IMR-90 (cell line): ENCODE measurements around the gene PALLD. TPM values are rescaled to one million over a fixed set of nuclear protein-coding genes. Genes with fewer than 3 reads are reported as not detected.

ENCODE experiments used
- ATAC-seq: fragments of 200-7000 bp; cut with Tn5 transposase; 2 replicates; pipeline ENCODE4 v1.9.1; 2020; ENCODE audit warnings: low read depth, mild to moderate bottlenecking, moderate library complexity
- BruUV-seq: library from RNA; stranded (reverse); fragments of 400-500 nt; replicated peaks from 2 replicates; lab custom pipeline; 2021; lab: Mats Ljungman, UMichigan
- CTCF ChIA-PET: fragments of 300-600 bp; formaldehyde crosslinking; extraction: SDS; loops from one replicate; lab custom pipeline; 2021; ENCODE audit warnings: antibody characterized with exemption; lab: Yijun Ruan, JAX
- POLR2A ChIA-PET: fragments of 300-600 bp; sonication (Branson Sonifier 250); formaldehyde crosslinking; loops from one replicate; lab custom pipeline; 2022; ENCODE audit warnings: antibody characterized with exemption; ENCODE audit not compliant: unreplicated experiment; lab: Charles Lee
- DNase-seq: peaks from one replicate; pipeline ENCODE4 v3.0.0; 2013
- H2AFZ ChIP-seq: replicated peaks from 2 replicates; pipeline ENCODE3; 2013; ENCODE audit warnings: low read length, mild to moderate bottlenecking; ENCODE audit not compliant: poor library complexity
- H2AK5ac ChIP-seq: 2 replicates; pipeline ENCODE4 v1.6.1; 2013; ENCODE audit warnings: low read depth, low read length, inconsistent platforms
- H2AK9ac ChIP-seq: replicated peaks from 2 replicates; pipeline ENCODE3; 2013; ENCODE audit warnings: mild to moderate bottlenecking, low read depth, low read length, moderate library complexity; ENCODE audit not compliant: poor library complexity
- H2BK120ac ChIP-seq: 2 replicates; pipeline ENCODE4 v1.6.1; 2013; ENCODE audit warnings: low read depth, low read length, inconsistent platforms
- H2BK15ac ChIP-seq: 3 replicates; pipeline ENCODE4 v1.6.1; 2013; ENCODE audit warnings: low read depth, low read length, inconsistent platforms
- H2BK20ac ChIP-seq: 2 replicates; pipeline ENCODE4 v1.6.1; 2013; ENCODE audit warnings: low read depth, mild to moderate bottlenecking, inconsistent platforms, low read length, moderate library complexity
- H2BK5ac ChIP-seq: 2 replicates; pipeline ENCODE4 v1.6.1; 2013; ENCODE audit warnings: mild to moderate bottlenecking, low read depth, low read length, inconsistent platforms; ENCODE audit not compliant: poor library complexity, severe bottlenecking
- H3K14ac ChIP-seq: replicated peaks from 2 replicates; pipeline ENCODE4 v1.6.1; 2013; ENCODE audit warnings: low read depth, low read length, inconsistent platforms
- H3K18ac ChIP-seq: 2 replicates; pipeline ENCODE4 v1.6.1; 2013; ENCODE audit warnings: low read depth, low read length, control low read depth
- H3K23ac ChIP-seq: 2 replicates; pipeline ENCODE4 v1.6.1; 2013; ENCODE audit warnings: low read depth, low read length, inconsistent platforms
- H3K27ac ChIP-seq: 2 replicates; pipeline ENCODE4 v1.5.1; 2013; ENCODE audit warnings: mild to moderate bottlenecking, control low read depth, low read length; ENCODE audit not compliant: insufficient read depth
- H3K27me3 ChIP-seq: 2 replicates; pipeline ENCODE4 v1.6.1; 2013; ENCODE audit warnings: low read length; ENCODE audit not compliant: control insufficient read depth, insufficient read depth
- H3K36me3 ChIP-seq: 2 replicates; pipeline ENCODE4 v1.6.1; 2013; ENCODE audit warnings: low read length, mixed read lengths; ENCODE audit not compliant: control insufficient read depth, insufficient read depth
- H3K4ac ChIP-seq: 2 replicates; pipeline ENCODE4 v1.6.1; 2013; ENCODE audit warnings: low read depth, low read length, inconsistent platforms
- H3K4me1 ChIP-seq: 2 replicates; pipeline ENCODE4 v1.6.1; 2013; ENCODE audit warnings: low read length, mixed read lengths; ENCODE audit not compliant: control insufficient read depth, insufficient read depth
- H3K4me2 ChIP-seq: 2 replicates; pipeline ENCODE4 v1.6.1; 2013; ENCODE audit warnings: low read depth, mild to moderate bottlenecking, control low read depth, low read length, moderate library complexity
- H3K4me3 ChIP-seq: 2 replicates; pipeline ENCODE4 v1.5.1; 2013; ENCODE audit warnings: low read depth, mild to moderate bottlenecking, control low read depth, low read length, moderate library complexity; ENCODE audit not compliant: insufficient read depth
- H3K56ac ChIP-seq: 2 replicates; pipeline ENCODE4 v1.6.1; 2013; ENCODE audit warnings: low read length, inconsistent platforms; ENCODE audit not compliant: insufficient read depth; ENCODE audit errors: extremely low read depth
- H3K79me1 ChIP-seq, 2 experiments: 2 replicates each; pipeline ENCODE4 v1.6.1; 2013; ENCODE audit warnings: low read length in 2 of 2, inconsistent platforms in 1 of 2, low read depth in 1 of 2
- H3K9ac ChIP-seq: 2 replicates; pipeline ENCODE4 v1.6.1; 2013; ENCODE audit warnings: low read depth, low read length, control low read depth
- H3K9me1 ChIP-seq: 2 replicates; pipeline ENCODE4 v1.6.1; 2013; ENCODE audit warnings: low read length, inconsistent platforms; ENCODE audit not compliant: insufficient read depth
- H3K9me3 ChIP-seq: 2 replicates; pipeline ENCODE4 v1.6.1; 2013; ENCODE audit warnings: low read length; ENCODE audit not compliant: control insufficient read depth, insufficient read depth
- H4K20me1 ChIP-seq: 2 replicates; pipeline ENCODE4 v1.6.1; 2013; ENCODE audit warnings: low read length, inconsistent platforms; ENCODE audit not compliant: insufficient read depth
- H4K5ac ChIP-seq: 2 replicates; pipeline ENCODE4 v1.6.1; 2013; ENCODE audit warnings: mild to moderate bottlenecking, low read depth, low read length, control low read depth
- H4K8ac ChIP-seq, 2 experiments: 2 replicates each; pipeline ENCODE4 v1.6.1; 2013; ENCODE audit warnings: low read depth in 2 of 2, low read length in 2 of 2, control low read depth in 1 of 2, inconsistent platforms in 1 of 2
- H4K91ac ChIP-seq: 2 replicates; pipeline ENCODE4 v1.6.1; 2013; ENCODE audit warnings: low read depth, low read length, inconsistent platforms; ENCODE audit not compliant: insufficient read depth
- ELK1 ChIP-seq: fragments of 150-350 bp; IDR thresholded peaks from 2 replicates; pipeline ENCODE4 v1.6.1; 2016; ENCODE audit warnings: low read depth, mild to moderate bottlenecking, low read length, moderate library complexity, borderline replicate concordance
- MAFK ChIP-seq: IDR thresholded peaks from 2 replicates; pipeline ENCODE4 v1.6.1; 2012; ENCODE audit warnings: low read depth, low read length, improper control_type of control experiment
- RAD21 ChIP-seq: IDR thresholded peaks from 2 replicates; pipeline ENCODE4 v1.6.1; 2012; ENCODE audit warnings: low read length, improper control_type of control experiment
- SMC3 ChIP-seq: fragments of 150-350 bp; IDR thresholded peaks from 2 replicates; pipeline ENCODE4 v1.6.1; 2016; ENCODE audit warnings: low read depth, mild to moderate bottlenecking, antibody characterized with exemption, low read length, moderate library complexity
- WGBS, 2 experiments: methylation state at CpG; one replicate each; pipeline versions ENCODE4 v1.1.5 to v1.1.7; 2013; ENCODE audit warnings: missing lambda C conversion rate in 2 of 2; ENCODE audit not compliant: insufficient read length in 1 of 2; ENCODE audit errors: extremely low coverage in 2 of 2; 5-methylcytosine and 5-hydroxymethylcytosine counted together
- dilution Hi-C: fragments of 300-500 bp; cut with HindIII; formaldehyde crosslinking; loops from one replicate; pipeline ENCODE4 v1.14.3; 2018; ENCODE audit warnings: low sequenced_read_pairs; ENCODE audit not compliant: unreplicated experiment
- in situ Hi-C: fragments of 300-500 bp; cut with MboI; formaldehyde crosslinking; loops from 3 replicates; pipeline ENCODE4 v1.14.3; 2019; ENCODE audit warnings: low sequenced_read_pairs, inconsistent platforms, mixed read lengths
- intact Hi-C: fragments of 100-400 bp; cut with micrococcal nuclease; formaldehyde crosslinking; loops from 2 replicates; pipeline ENCODE4 v1.10.0; 2022
- polyA plus RNA-seq, 3 experiments: library from polyadenylated mRNA; depleted of rRNA; stranded (reverse); fragments of >200 nt; gene quantifications; 2 replicates each; pipeline ENCODE4 v1.2.3, GENCODE V29; 2012; ENCODE audit warnings: low replicate concordance in 1 of 3
- total RNA-seq: library from RNA; depleted of rRNA; stranded (reverse); fragments of >200 nt; gene quantifications from 2 replicates; pipeline ENCODE4 v1.2.3, GENCODE V29; 2012
- TF ChIP-seq, protein P1 (sequence below): conservative IDR thresholded peaks from 2 replicates; pipeline ENCODE4 v1.5.1; 2012; ENCODE audit warnings: mild to moderate bottlenecking, low read depth, low read length, improper control_type of control experiment

The PALLD gene
- total and polyA plus RNA-seq, 2 of the 4 experiments (the other 2 are of a cell fraction): 91.0 to 91.9 TPM

- Histone ChIP-seq H2BK15ac (no peak overlapping the region), H2BK20ac (peak overlapping the region; percentile 75), H3K36me3 (no peaks in the 10 kb centered on the region), H4K8ac (peak overlapping the region in 1 of 2 experiments; percentile 60; a peak in 1 of 4 replicates), H3K9me3 (no peaks in the 10 kb centered on the region), H3K23ac (0 out of 2 replicates have a peak overlapping the region, but pooled peaks have one; percentile 49), H3K4ac (peak overlapping the region; percentile 12; the same call in 1 of the 2 replicates), H4K20me1 (no peaks in the 10 kb centered on the region), H3K79me1 (no peaks in the 10 kb centered on the region), H3K4me3 (no peak overlapping the region), H3K9me1 (0 out of 2 replicates have a peak, but pooled peaks cover 3% of the 10 kb centered on the region), H2AK9ac (no peak overlapping the region), H3K4me1 (peaks cover 5% of the 10 kb centered on the region), H3K9ac (no peak overlapping the region), H3K27me3 (no peaks in the 10 kb centered on the region), H2AFZ (no peak overlapping the region), H3K18ac (no peak overlapping the region), H4K91ac (peak overlapping the region; percentile 21; the same call in 1 of the 2 replicates), H3K4me2 (no peak overlapping the region), H2BK120ac (peak overlapping the region; percentile 80), H4K5ac (no peak overlapping the region), H2AK5ac (no peak overlapping the region), H3K14ac (peak overlapping the region; percentile 79; the same call in 1 of the 2 replicates), H3K56ac (no peak overlapping the region), H2BK5ac (no peak overlapping the region), H3K27ac (no peak overlapping the region)
- ChIA-PET CTCF (interaction anchor here (0.5 to 1.1 kb wide), 9 partner anchors 24 to 407 kb away, joined by 3 to 5 read pairs (median 4); no protein-coding TSS in a partner anchor), POLR2A (no interaction called here)
- in situ Hi-C loops: loop anchor here (10.0 to 25.0 kb wide), 3 partner anchors 102 to 490 kb away; no protein-coding TSS in a partner anchor
- dilution Hi-C loops: no loop called here
- BruUV-seq: no TSS peak
- TF ChIP-seq SMC3: peak; percentile 54
- no peak for TF ChIP-seq ELK1
- TF ChIP-seq MAFK: no peak
- peak; percentile 60 for TF ChIP-seq RAD21
- TF ChIP-seq, protein P1, sequence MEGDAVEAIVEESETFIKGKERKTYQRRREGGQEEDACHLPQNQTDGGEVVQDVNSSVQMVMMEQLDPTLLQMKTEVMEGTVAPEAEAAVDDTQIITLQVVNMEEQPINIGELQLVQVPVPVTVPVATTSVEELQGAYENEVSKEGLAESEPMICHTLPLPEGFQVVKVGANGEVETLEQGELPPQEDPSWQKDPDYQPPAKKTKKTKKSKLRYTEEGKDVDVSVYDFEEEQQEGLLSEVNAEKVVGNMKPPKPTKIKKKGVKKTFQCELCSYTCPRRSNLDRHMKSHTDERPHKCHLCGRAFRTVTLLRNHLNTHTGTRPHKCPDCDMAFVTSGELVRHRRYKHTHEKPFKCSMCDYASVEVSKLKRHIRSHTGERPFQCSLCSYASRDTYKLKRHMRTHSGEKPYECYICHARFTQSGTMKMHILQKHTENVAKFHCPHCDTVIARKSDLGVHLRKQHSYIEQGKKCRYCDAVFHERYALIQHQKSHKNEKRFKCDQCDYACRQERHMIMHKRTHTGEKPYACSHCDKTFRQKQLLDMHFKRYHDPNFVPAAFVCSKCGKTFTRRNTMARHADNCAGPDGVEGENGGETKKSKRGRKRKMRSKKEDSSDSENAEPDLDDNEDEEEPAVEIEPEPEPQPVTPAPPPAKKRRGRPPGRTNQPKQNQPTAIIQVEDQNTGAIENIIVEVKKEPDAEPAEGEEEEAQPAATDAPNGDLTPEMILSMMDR: peak; percentile 54
- intact Hi-C loops: loop anchor here (2.0 to 10.0 kb wide), 4 partner anchors 70 to 330 kb away; no protein-coding TSS in a partner anchor
- no CpG with 5 or more reads among the region's 3 CpGs for WGBS, 2 experiments
- ATAC-seq (no peak), DNase-seq (peak; percentile 50)
Observed at GRCh38 chr4:168514249-168514852, 17.5 kb downstream of the PALLD start.
